Naive thymus-derived CD4-positive, alpha-beta T cell (primary cell): ENCODE measurements around the gene NCAPH2. TPM values are rescaled to one million over a fixed set of nuclear protein-coding genes. Genes with fewer than 3 reads are reported as not detected.

Source experiments
- ATAC-seq: fragments of 150-1000 bp; cut with Tn5 transposase; 2 replicates; pipeline ENCODE4 v1.10.0; 2021; ENCODE audit warnings: mild to moderate bottlenecking, moderate library complexity
- CTCF ChIA-PET: fragments of 350-600 bp; sonication (Branson Sonifier 250); formaldehyde crosslinking; loops from one replicate; lab custom pipeline; 2021; ENCODE audit warnings: antibody characterized with exemption; lab: Charles Lee
- POLR2A ChIA-PET: fragments of 350-600 bp; sonication (Branson Sonifier 250); formaldehyde crosslinking; loops from one replicate; lab custom pipeline; 2021; ENCODE audit warnings: antibody characterized with exemption, inconsistent platforms; lab: Charles Lee
- DNase-seq, 9 donors: peaks; one replicate each; pipeline versions ENCODE4 v3.0.0 to v3.0.0-alpha.2; 2020 to 2022; ENCODE audit warnings: mixed read lengths in 1 of 9
- H3K27ac ChIP-seq: one replicate; pipeline ENCODE4 v1.7.0; 2013; ENCODE audit warnings: mild to moderate bottlenecking, low read depth, low read length, moderate library complexity
- H3K27me3 ChIP-seq, 2 donors: one replicate each; pipeline ENCODE4 v1.7.0; 2013; ENCODE audit warnings: low read length in 2 of 2, mild to moderate bottlenecking in 2 of 2, moderate library complexity in 2 of 2; ENCODE audit not compliant: control insufficient read depth in 2 of 2, insufficient read depth in 2 of 2
- H3K36me3 ChIP-seq, 3 experiments: 1 replicate in 2 of 3; 2 replicates in 1 of 3; pipeline ENCODE4 v1.7.0; 2013; ENCODE audit warnings: low read length in 3 of 3, mild to moderate bottlenecking in 3 of 3, moderate library complexity in 1 of 3; ENCODE audit not compliant: insufficient read depth in 3 of 3, control insufficient read depth in 2 of 3
- H3K4me1 ChIP-seq, 2 donors: one replicate each; pipeline ENCODE4 v1.7.0; 2013; ENCODE audit warnings: low read length in 2 of 2, mild to moderate bottlenecking in 2 of 2, moderate library complexity in 1 of 2; ENCODE audit not compliant: control insufficient read depth in 2 of 2, insufficient read depth in 2 of 2
- H3K4me3 ChIP-seq: 2 replicates; pipeline ENCODE4 v1.7.0; 2013; ENCODE audit warnings: mild to moderate bottlenecking, low read length
- H3K9me3 ChIP-seq, 3 experiments: 1 replicate in 2 of 3; 2 replicates in 1 of 3; pipeline ENCODE4 v1.7.0; 2013; ENCODE audit warnings: low read length in 3 of 3; ENCODE audit not compliant: control insufficient read depth in 2 of 3
- H3K27ac Mint-ChIP-seq, 9 donors: one replicate each; pipeline ENCODE4 v1.8.0; 2020 to 2022; ENCODE audit warnings: mixed read lengths in 9 of 9, mild to moderate bottlenecking in 8 of 9, moderate library complexity in 5 of 9, inconsistent platforms in 2 of 9
- H3K27me3 Mint-ChIP-seq, 5 donors: one replicate each; pipeline ENCODE4 v1.8.0; 2021 to 2022; ENCODE audit warnings: mixed read lengths in 5 of 5, mild to moderate bottlenecking in 1 of 5
- H3K36me3 Mint-ChIP-seq, 5 donors: one replicate each; pipeline ENCODE4 v1.8.0; 2020 to 2022; ENCODE audit warnings: mixed read lengths in 5 of 5, mild to moderate bottlenecking in 3 of 5, inconsistent platforms in 1 of 5
- H3K4me1 Mint-ChIP-seq, 7 donors: one replicate each; pipeline ENCODE4 v1.8.0; 2020 to 2022; ENCODE audit warnings: mixed read lengths in 7 of 7, mild to moderate bottlenecking in 3 of 7, inconsistent platforms in 1 of 7
- H3K4me3 Mint-ChIP-seq, 10 donors: one replicate each; pipeline ENCODE4 v1.8.0; 2020 to 2022; ENCODE audit warnings: mild to moderate bottlenecking in 10 of 10, mixed read lengths in 10 of 10, moderate library complexity in 6 of 10, inconsistent platforms in 2 of 10
- H3K9me3 Mint-ChIP-seq, 11 donors: one replicate each; pipeline ENCODE4 v1.8.0; 2020 to 2022; ENCODE audit warnings: mixed read lengths in 11 of 11, mild to moderate bottlenecking in 4 of 11, inconsistent platforms in 1 of 11, moderate library complexity in 1 of 11
- intact Hi-C, 2 donors: fragments of 100-400 bp; cut with micrococcal nuclease; formaldehyde crosslinking; loops; one replicate each; pipeline ENCODE4 v1.15.1; 2023
- polyA plus RNA-seq, 2 donors: library from polyadenylated mRNA; unstranded; fragments of 300-500 nt; fragmentation: Illumina TruSeq; gene quantifications; one replicate each; pipeline ENCODE4 v1.2.3, GENCODE V29; 2021
- total RNA-seq, 6 experiments: library from RNA in 5 of 6; stranded (reverse) in 5 of 6; gene quantifications; 1 replicate in 5 of 6; 2 replicates in 1 of 6; pipeline ENCODE4 v1.2.3 and lab custom pipeline; 2021 to 2026

The NCAPH2 gene
- total and polyA plus RNA-seq, 7 experiments from 2014 or later = 37.8 to 135 (median 78.8) TPM

GRCh38 chr22:50461979-50462540 is 46.0 kb upstream of the NCAPH2 start:
- ATAC-seq = no peak
- no peaks in the 10 kb centered on the region for H3K9me3 ChIP-seq
- Mint-ChIP-seq H3K4me3 (no peak overlapping the region), H3K27ac (no peak overlapping the region), H3K27me3 (no peaks in the 10 kb centered on the region), H3K36me3 (peaks cover 0 to 34% (median 14%) of the 10 kb centered on the region in 5 donors), H3K4me1 (peaks cover 5 to 17% (median 6%) of the 10 kb centered on the region in 7 donors), H3K9me3 (no peaks in the 10 kb centered on the region)
- ChIA-PET POLR2A (interaction anchor here (0.6 kb wide), 1 partner anchor 154 kb away, joined by 3 read pairs; no protein-coding TSS in a partner anchor), CTCF (no interaction called here)
- no peaks in the 10 kb centered on the region for H3K27me3 ChIP-seq
- H3K36me3 ChIP-seq = peaks cover 9 to 100% (median 33%) of the 10 kb centered on the region in 3 experiments
- intact Hi-C loops = no loop called here
- H3K27ac ChIP-seq = no peak overlapping the region
- H3K4me1 ChIP-seq = no peaks in the 10 kb centered on the region
- DNase-seq = no peak
- no peak overlapping the region for H3K4me3 ChIP-seq

- no peak for DNase-seq
- ChIA-PET CTCF (interaction anchor here (1.0 kb wide), 1 partner anchor 158 kb away, joined by 4 read pairs; no protein-coding TSS in a partner anchor), POLR2A (interaction anchor here (1.2 kb wide), 1 partner anchor 63 kb away, joined by 3 read pairs; the partner anchor contains the start of gene SCO2)
- H3K4me3 Mint-ChIP-seq = no peak overlapping the region
- Histone ChIP-seq H3K9me3 (no peaks in the 10 kb centered on the region), H3K36me3 (peaks cover 9 to 99% (median 29%) of the 10 kb centered on the region in 3 experiments), H3K27me3 (no peaks in the 10 kb centered on the region), H3K4me3 (no peak overlapping the region), H3K27ac (no peak overlapping the region), H3K4me1 (peaks cover 0 to 4% of the 10 kb centered on the region in 2 donors)
- no peaks in the 10 kb centered on the region for H3K27me3 Mint-ChIP-seq
- ATAC-seq = no peak
- peaks cover 3 to 14% (median 7%) of the 10 kb centered on the region in 7 donors for H3K4me1 Mint-ChIP-seq
- no peaks in the 10 kb centered on the region for H3K9me3 Mint-ChIP-seq
- peak overlapping the region in 2 of 9 donors; percentile 33 to 64 for H3K27ac Mint-ChIP-seq
- intact Hi-C loops = no loop called here
- peaks cover 0 to 28% (median 12%) of the 10 kb centered on the region in 5 donors for H3K36me3 Mint-ChIP-seq
Observed at GRCh38 chr22:50463188-50463900, 44.7 kb upstream of the NCAPH2 start.

DNA sequence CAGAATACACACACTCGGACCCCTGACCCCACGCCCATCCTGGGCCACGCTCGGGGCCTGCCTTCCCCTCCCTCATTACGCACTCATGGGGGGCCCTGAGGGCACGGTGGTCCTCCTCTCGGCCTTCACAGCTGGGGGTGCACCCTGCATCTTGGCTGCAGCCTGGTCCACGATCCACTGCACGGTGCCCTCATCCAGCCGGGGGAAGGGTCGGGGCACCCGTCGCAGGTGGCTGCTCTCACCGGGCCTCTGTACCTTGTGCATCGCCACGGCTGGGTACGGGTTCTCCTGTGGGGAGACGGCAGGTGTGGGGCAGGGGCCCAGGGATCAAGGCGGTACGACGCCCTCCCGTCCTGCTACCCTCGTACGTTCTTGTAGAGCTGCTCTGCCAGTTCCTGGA is 43.6 kb upstream of the NCAPH2 start:
- Histone ChIP-seq H3K4me3 (no peak overlapping the region), H3K27me3 (no peaks in the 10 kb centered on the region), H3K27ac (no peak overlapping the region), H3K9me3 (no peaks in the 10 kb centered on the region), H3K36me3 (peaks cover 9 to 95% (median 29%) of the 10 kb centered on the region in 3 experiments), H3K4me1 (peaks cover 11 to 15% of the 10 kb centered on the region in 2 donors)
- ChIA-PET POLR2A (interaction anchor here (1.2 kb wide), 1 partner anchor 61 kb away, joined by 3 read pairs; the partner anchor contains the start of gene SCO2), CTCF (interaction anchor here (2.4 kb wide), 1 partner anchor 33 kb away, joined by 6 read pairs; no protein-coding TSS in a partner anchor)
- no peak for DNase-seq
- H3K9me3 Mint-ChIP-seq = no peaks in the 10 kb centered on the region
- H3K27me3 Mint-ChIP-seq = no peaks in the 10 kb centered on the region
- no peak overlapping the region for H3K27ac Mint-ChIP-seq
- intact Hi-C loops = no loop called here
- H3K4me3 Mint-ChIP-seq = no peak overlapping the region
- H3K4me1 Mint-ChIP-seq = peaks cover 9 to 25% (median 17%) of the 10 kb centered on the region in 7 donors
- no peak for ATAC-seq
- peaks cover 0 to 25% (median 9%) of the 10 kb centered on the region in 5 donors for H3K36me3 Mint-ChIP-seq

- Histone ChIP-seq H3K4me1 (peaks cover 17 to 22% of the 10 kb centered on the region in 2 donors), H3K36me3 (peaks cover 9 to 86% (median 29%) of the 10 kb centered on the region in 3 experiments), H3K27ac (no peak overlapping the region), H3K4me3 (no peak overlapping the region), H3K9me3 (no peaks in the 10 kb centered on the region), H3K27me3 (no peaks in the 10 kb centered on the region)
- no peaks in the 10 kb centered on the region for H3K9me3 Mint-ChIP-seq
- H3K27me3 Mint-ChIP-seq = no peaks in the 10 kb centered on the region
- no peak overlapping the region for H3K27ac Mint-ChIP-seq
- intact Hi-C loops = no loop called here
- H3K36me3 Mint-ChIP-seq = peaks cover 0 to 23% (median 9%) of the 10 kb centered on the region in 5 donors
- no peak for ATAC-seq
- CTCF ChIA-PET = interaction anchor here (2.4 kb wide), 1 partner anchor 33 kb away, joined by 6 read pairs; no protein-coding TSS in a partner anchor
- POLR2A ChIA-PET = interaction anchor here (0.7 to 1.3 kb wide), 2 partner anchors 33 to 60 kb away, joined by 3 to 4 read pairs; partner anchors contain the start of gene SCO2
- peaks cover 12 to 33% (median 26%) of the 10 kb centered on the region in 7 donors for H3K4me1 Mint-ChIP-seq
- no peak for DNase-seq
- no peak overlapping the region for H3K4me3 Mint-ChIP-seq
Observed at GRCh38 chr22:50465066-50465930, 42.7 kb upstream of the NCAPH2 start.

GRCh38 chr22:50467341-50467740 is 40.7 kb upstream of the NCAPH2 start:
- H3K36me3 Mint-ChIP-seq = peaks cover 0 to 16% (median 7%) of the 10 kb centered on the region in 5 donors
- H3K27me3 Mint-ChIP-seq = no peaks in the 10 kb centered on the region
- Histone ChIP-seq H3K36me3 (peaks cover 9 to 66% (median 22%) of the 10 kb centered on the region in 3 experiments), H3K4me3 (no peak overlapping the region), H3K27ac (no peak overlapping the region), H3K27me3 (no peaks in the 10 kb centered on the region), H3K9me3 (no peaks in the 10 kb centered on the region), H3K4me1 (peaks cover 37 to 42% of the 10 kb centered on the region in 2 donors)
- peaks cover 30 to 51% (median 46%) of the 10 kb centered on the region in 7 donors for H3K4me1 Mint-ChIP-seq
- ChIA-PET POLR2A (interaction anchor here (1.9 to 2.0 kb wide), 2 partner anchors 10 to 14 kb away, joined by 6 to 8 read pairs; partner anchors contain the start of gene ADM2), CTCF (interaction anchor here (0.9 to 1.8 kb wide), 2 partner anchors 8 to 16 kb away, joined by 3 to 6 read pairs; no protein-coding TSS in a partner anchor)
- DNase-seq (no peak), ATAC-seq (no peak)
- peak overlapping the region in 2 of 10 donors; percentile 64 for H3K4me3 Mint-ChIP-seq
- intact Hi-C loops = no loop called here
- peak overlapping the region in 7 of 9 donors; percentile 51 to 91 (median 83) for H3K27ac Mint-ChIP-seq
- H3K9me3 Mint-ChIP-seq = no peaks in the 10 kb centered on the region
